ENCODE results near the gene PRSS23.

- TF ChIP-seq, protein P1, sequence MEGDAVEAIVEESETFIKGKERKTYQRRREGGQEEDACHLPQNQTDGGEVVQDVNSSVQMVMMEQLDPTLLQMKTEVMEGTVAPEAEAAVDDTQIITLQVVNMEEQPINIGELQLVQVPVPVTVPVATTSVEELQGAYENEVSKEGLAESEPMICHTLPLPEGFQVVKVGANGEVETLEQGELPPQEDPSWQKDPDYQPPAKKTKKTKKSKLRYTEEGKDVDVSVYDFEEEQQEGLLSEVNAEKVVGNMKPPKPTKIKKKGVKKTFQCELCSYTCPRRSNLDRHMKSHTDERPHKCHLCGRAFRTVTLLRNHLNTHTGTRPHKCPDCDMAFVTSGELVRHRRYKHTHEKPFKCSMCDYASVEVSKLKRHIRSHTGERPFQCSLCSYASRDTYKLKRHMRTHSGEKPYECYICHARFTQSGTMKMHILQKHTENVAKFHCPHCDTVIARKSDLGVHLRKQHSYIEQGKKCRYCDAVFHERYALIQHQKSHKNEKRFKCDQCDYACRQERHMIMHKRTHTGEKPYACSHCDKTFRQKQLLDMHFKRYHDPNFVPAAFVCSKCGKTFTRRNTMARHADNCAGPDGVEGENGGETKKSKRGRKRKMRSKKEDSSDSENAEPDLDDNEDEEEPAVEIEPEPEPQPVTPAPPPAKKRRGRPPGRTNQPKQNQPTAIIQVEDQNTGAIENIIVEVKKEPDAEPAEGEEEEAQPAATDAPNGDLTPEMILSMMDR (IDR thresholded peaks at IDR 0.05; ENCODE audit: poor library complexity) = peak; percentile 30
- TF ChIP-seq EZH2phosphoT487 (IDR thresholded peaks at IDR 0.05; ENCODE audit: low read depth, severe bottlenecking, unreplicated experiment) (no peak), EZH2 (IDR thresholded peaks at IDR 0.05; ENCODE audit: borderline replicate concordance) (no peak)
Measured at GRCh38 chr11:86799680-86800075, 664 bp upstream of the PRSS23 start.

Measured in hepatocyte (in vitro differentiated cells).